ENCODE data around the gene COPB2. TPM values are rescaled to one million over a fixed set of nuclear protein-coding genes. Genes with fewer than 3 reads are reported as not detected.

The COPB2 gene
- total RNA-seq, 4 donors from 2014 or later, result 106 to 202 (median 137) TPM

DNA sequence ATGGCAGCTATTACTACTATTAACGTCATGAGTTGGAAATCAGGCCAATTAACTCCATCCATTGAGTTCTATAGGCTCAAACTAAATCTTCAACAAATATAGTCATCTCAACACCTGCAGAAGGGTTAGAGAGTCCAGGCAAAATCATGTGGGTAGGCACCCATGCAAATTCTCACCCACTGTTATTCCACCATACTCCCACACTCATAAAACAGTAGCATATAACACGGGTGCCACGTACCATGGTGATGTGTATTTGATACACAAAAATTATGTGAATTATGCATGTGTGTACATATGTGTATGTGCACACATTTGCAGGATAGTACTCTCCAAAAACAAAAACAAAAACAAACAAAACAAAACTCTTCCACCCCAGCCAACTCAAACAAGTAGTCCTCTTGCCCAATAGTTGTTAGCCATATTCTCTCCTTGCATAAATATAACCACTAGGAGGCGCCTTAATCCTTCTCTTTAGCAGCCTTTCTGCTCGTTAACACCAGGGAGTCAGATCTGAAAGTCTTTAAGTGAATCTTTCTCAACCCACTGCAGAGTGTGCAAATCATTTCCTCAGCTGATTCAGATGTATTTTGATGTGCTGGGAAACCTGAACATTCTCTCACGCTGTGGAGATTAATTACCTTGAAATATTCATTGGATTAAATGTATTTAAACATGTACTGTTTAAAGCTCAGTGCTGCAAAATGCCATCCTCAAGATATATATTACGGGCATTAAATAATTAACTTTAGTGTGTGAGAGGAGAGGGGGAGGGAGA lies 38.0 kb upstream of the COPB2 start:
- H3K9me3 ChIP-seq, result no peaks in the 10 kb centered on the region
- intact Hi-C loops (cut with DNase I), result loop anchor here (5.0 kb wide), 1 partner anchor 135 kb away; no protein-coding TSS in a partner anchor
- no peaks in the 10 kb centered on the region for H3K27me3 ChIP-seq
- TF ChIP-seq POLR2A (IDR thresholded peaks at IDR 0.05), result no peak
- TF ChIP-seq, protein P1, sequence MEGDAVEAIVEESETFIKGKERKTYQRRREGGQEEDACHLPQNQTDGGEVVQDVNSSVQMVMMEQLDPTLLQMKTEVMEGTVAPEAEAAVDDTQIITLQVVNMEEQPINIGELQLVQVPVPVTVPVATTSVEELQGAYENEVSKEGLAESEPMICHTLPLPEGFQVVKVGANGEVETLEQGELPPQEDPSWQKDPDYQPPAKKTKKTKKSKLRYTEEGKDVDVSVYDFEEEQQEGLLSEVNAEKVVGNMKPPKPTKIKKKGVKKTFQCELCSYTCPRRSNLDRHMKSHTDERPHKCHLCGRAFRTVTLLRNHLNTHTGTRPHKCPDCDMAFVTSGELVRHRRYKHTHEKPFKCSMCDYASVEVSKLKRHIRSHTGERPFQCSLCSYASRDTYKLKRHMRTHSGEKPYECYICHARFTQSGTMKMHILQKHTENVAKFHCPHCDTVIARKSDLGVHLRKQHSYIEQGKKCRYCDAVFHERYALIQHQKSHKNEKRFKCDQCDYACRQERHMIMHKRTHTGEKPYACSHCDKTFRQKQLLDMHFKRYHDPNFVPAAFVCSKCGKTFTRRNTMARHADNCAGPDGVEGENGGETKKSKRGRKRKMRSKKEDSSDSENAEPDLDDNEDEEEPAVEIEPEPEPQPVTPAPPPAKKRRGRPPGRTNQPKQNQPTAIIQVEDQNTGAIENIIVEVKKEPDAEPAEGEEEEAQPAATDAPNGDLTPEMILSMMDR (IDR thresholded peaks at IDR 0.05), result peak; percentile 27 to 86 (median 75)
- no peak overlapping the region for H3K4me3 ChIP-seq (replicated peaks in 1 of 3)
- H3K27ac ChIP-seq, result no peak overlapping the region
- no peaks in the 10 kb centered on the region for H3K36me3 ChIP-seq
- DNase-seq, result no peak
- WGBS, 2 donors, result 45 to 58% methylated on average over 7 of the region's 7 CpGs
- no peaks in the 10 kb centered on the region for H3K4me1 ChIP-seq

DNA sequence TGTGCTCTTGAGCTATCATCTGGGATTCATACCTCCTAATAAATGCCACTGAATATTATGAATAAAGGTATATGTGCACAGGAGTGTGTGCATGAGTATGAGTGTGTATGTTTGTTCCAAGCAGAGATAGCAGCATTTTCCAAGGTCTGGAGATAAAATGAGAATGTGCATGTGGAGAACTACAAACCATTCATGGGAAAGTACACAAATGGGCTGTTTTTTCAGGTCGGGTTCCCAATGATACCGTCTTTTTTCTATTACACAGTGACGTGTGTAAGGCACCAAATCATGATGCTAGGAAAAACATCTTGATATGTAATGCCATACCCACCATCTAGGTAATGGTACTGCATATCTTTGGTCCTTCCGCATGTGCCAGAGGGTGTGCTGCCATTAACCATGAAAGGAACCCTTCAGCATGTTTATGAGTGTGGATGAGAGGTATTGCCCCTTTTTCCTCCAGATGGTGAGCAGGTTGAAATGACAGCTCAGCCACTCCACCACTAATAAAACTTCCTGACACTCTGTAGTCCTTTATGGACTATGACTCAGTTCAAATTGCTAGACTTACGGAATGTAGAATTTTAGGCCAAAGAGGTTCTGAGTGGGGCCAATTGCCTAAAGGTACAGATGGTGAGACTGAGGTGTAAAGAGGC lies 36.4 kb upstream of the COPB2 start:
- Histone ChIP-seq H3K9me3 (no peaks in the 10 kb centered on the region), H3K4me3 (replicated peaks in 1 of 3) (no peak overlapping the region), H3K4me1 (no peaks in the 10 kb centered on the region), H3K27me3 (no peaks in the 10 kb centered on the region), H3K27ac (no peak overlapping the region), H3K36me3 (no peaks in the 10 kb centered on the region)
- WGBS, 2 donors, result 70 to 86% methylated on average over 5 of the region's 5 CpGs
- no peak for TF ChIP-seq POLR2A (IDR thresholded peaks at IDR 0.05)
- TF ChIP-seq, protein P1 (IDR thresholded peaks at IDR 0.05), result no peak
- DNase-seq, result no peak
- intact Hi-C loops (cut with DNase I), result loop anchor here (5.0 kb wide), 1 partner anchor 136 kb away; no protein-coding TSS in a partner anchor

DNA sequence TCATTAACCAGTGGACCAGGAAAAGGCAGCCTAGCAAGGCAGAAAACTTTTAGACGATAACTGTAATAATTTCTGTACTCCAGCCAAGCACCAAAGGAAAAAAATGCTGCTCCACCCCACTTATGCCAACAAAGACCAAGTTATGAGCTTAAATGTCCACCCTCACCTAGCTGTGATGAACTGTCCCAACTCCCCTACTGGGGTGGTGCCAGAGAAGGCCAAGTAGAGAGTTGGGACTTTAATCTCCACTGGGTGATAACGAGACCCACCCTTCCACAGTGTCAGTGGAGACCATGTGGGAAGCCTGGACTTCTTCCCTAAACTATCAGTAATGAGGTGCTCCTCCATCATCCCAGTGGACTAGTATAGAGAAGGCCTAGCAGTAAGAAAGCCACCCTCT lies 33.8 kb upstream of the COPB2 start:
- no peak for DNase-seq
- Histone ChIP-seq H3K27ac (no peak overlapping the region), H3K27me3 (no peaks in the 10 kb centered on the region), H3K36me3 (no peaks in the 10 kb centered on the region), H3K4me3 (replicated peaks in 1 of 3) (no peak overlapping the region), H3K9me3 (no peaks in the 10 kb centered on the region), H3K4me1 (no peaks in the 10 kb centered on the region)
- 70 to 79% methylated on average over 2 of the region's 2 CpGs for WGBS, 2 donors
- TF ChIP-seq POLR2A (IDR thresholded peaks at IDR 0.05), result no peak
- TF ChIP-seq, protein P1 (IDR thresholded peaks at IDR 0.05), result no peak
- intact Hi-C loops (cut with DNase I), result no loop called here

DNA sequence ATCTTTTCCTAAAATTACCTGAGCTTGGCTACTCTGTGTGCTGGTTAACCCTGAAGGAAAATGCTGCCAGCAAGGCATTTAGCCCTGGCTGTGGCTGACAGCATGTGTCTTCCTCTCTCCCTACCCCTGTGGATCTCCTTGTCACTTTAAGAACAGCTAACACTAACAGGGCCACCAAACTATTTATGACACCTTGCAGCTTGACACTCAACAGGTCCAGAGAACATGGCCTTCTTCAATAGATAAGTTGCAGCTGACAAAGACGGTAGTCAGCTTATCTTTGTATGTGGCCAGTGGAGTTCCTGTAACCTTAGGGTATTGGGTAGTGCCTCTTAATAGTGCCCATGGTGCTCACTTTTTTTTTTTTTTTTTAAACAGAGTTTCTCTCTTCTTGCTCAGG lies 32.0 kb upstream of the COPB2 start:
- intact Hi-C loops (cut with DNase I), result no loop called here
- no peaks in the 10 kb centered on the region for H3K9me3 ChIP-seq
- no peak overlapping the region for H3K27ac ChIP-seq
- no peak for TF ChIP-seq POLR2A (IDR thresholded peaks at IDR 0.05)
- TF ChIP-seq, protein P1 (IDR thresholded peaks at IDR 0.05), result no peak
- WGBS, 2 donors, result 90 to 92% methylated on average over 1 of the region's 1 CpG
- no peaks in the 10 kb centered on the region for H3K4me1 ChIP-seq
- no peaks in the 10 kb centered on the region for H3K36me3 ChIP-seq
- no peaks in the 10 kb centered on the region for H3K27me3 ChIP-seq
- H3K4me3 ChIP-seq (replicated peaks in 1 of 3), result no peak overlapping the region
- DNase-seq, result no peak

DNA sequence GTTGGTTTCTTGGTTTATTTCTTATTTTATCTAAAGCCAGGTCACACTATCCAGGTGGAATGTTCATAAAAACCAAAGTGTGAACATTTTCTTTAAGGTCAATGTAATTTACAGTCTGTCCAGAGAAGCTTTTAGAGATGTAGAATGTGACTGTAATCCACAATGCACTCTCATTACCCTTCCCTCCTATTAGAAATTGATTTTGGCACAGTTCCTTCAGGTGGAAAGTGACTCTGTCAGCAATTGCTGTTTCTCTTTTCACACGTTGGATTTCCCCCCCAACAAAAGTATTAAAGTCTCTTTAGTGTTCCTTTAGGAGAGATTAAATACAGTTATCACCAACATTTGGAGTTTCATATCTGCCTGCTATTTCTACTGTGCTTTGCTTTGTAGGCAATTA lies 31.6 kb upstream of the COPB2 start:
- TF ChIP-seq, protein P1 (IDR thresholded peaks at IDR 0.05), result no peak
- TF ChIP-seq POLR2A (IDR thresholded peaks at IDR 0.05), result no peak
- Histone ChIP-seq H3K36me3 (no peaks in the 10 kb centered on the region), H3K4me3 (replicated peaks in 1 of 3) (no peak overlapping the region), H3K9me3 (no peaks in the 10 kb centered on the region), H3K27ac (no peak overlapping the region), H3K27me3 (no peaks in the 10 kb centered on the region), H3K4me1 (no peaks in the 10 kb centered on the region)
- no peak for DNase-seq
- intact Hi-C loops (cut with DNase I), result no loop called here
- 53 to 71% methylated on average over 1 of the region's 1 CpG for WGBS, 2 donors

Measured in thyroid gland (tissue), 4 donors.